H9 (cell line): ENCODE results near the gene CCL19. TPM values are rescaled to one million over a fixed set of nuclear protein-coding genes. Genes with fewer than 3 reads are reported as not detected.

Experiments used
- DNase-seq: peaks from one replicate; pipeline ENCODE4 v3.0.0-alpha.2; 2017
- H2AFZ ChIP-seq: one replicate; pipeline ENCODE4 v1.6.1; 2013; ENCODE audit warnings: mild to moderate bottlenecking, low read length, control low read depth, moderate library complexity
- H2AK5ac ChIP-seq: 2 replicates; pipeline ENCODE4 v1.6.1; 2013; ENCODE audit warnings: low read length, control low read depth, mixed read lengths; ENCODE audit not compliant: insufficient read length
- H2BK120ac ChIP-seq: one replicate; pipeline ENCODE4 v1.6.1; 2013; ENCODE audit warnings: low read depth, mild to moderate bottlenecking, low read length, control low read depth, inconsistent platforms; ENCODE audit not compliant: poor library complexity, severe bottlenecking
- H2BK12ac ChIP-seq: 2 replicates; pipeline ENCODE4 v1.6.1; 2013; ENCODE audit warnings: low read length, control low read depth, mixed read lengths, low read depth; ENCODE audit not compliant: insufficient read length
- H2BK15ac ChIP-seq: 2 replicates; pipeline ENCODE4 v1.6.1; 2013; ENCODE audit warnings: low read depth, low read length, control low read depth
- H2BK20ac ChIP-seq: one replicate; pipeline ENCODE4 v1.6.1; 2013; ENCODE audit warnings: low read depth, mild to moderate bottlenecking, low read length, control low read depth, inconsistent platforms; ENCODE audit not compliant: poor library complexity, severe bottlenecking
- H2BK5ac ChIP-seq: 2 replicates; pipeline ENCODE4 v1.6.1; 2013; ENCODE audit warnings: low read length, control low read depth, mixed read lengths; ENCODE audit not compliant: insufficient read length
- H3K14ac ChIP-seq: 2 replicates; pipeline ENCODE4 v1.6.1; 2013; ENCODE audit warnings: low read length, control low read depth; ENCODE audit not compliant: insufficient read depth
- H3K18ac ChIP-seq: 2 replicates; pipeline ENCODE4 v1.6.1; 2013; ENCODE audit warnings: low read depth, mild to moderate bottlenecking, mixed read lengths, low read length, control low read depth; ENCODE audit not compliant: insufficient read length
- H3K23ac ChIP-seq: 2 replicates; pipeline ENCODE4 v1.6.1; 2013; ENCODE audit warnings: low read length, control low read depth, mixed read lengths, low read depth; ENCODE audit not compliant: insufficient read length
- H3K23me2 ChIP-seq: 2 replicates; pipeline ENCODE4 v1.6.1; 2013; ENCODE audit warnings: low read depth, mild to moderate bottlenecking, mixed read lengths, low read length, control low read depth; ENCODE audit not compliant: insufficient read length, poor library complexity, severe bottlenecking
- H3K27ac ChIP-seq: 2 replicates; pipeline ENCODE4 v1.5.1; 2013; ENCODE audit warnings: low read length, control low read depth, mixed read lengths, low read depth; ENCODE audit not compliant: insufficient read length
- H3K27me3 ChIP-seq: 2 replicates; pipeline ENCODE4 v1.6.1; 2013; ENCODE audit warnings: low read length, control low read depth, inconsistent platforms; ENCODE audit not compliant: insufficient read depth
- H3K4ac ChIP-seq: 2 replicates; pipeline ENCODE4 v1.6.1; 2013; ENCODE audit warnings: low read depth, mild to moderate bottlenecking, control low read depth, inconsistent platforms, low read length, moderate library complexity
- H3K4me1 ChIP-seq: 2 replicates; pipeline ENCODE4 v1.6.1; 2013; ENCODE audit warnings: low read length, control low read depth, inconsistent platforms; ENCODE audit not compliant: insufficient read depth
- H3K4me2 ChIP-seq: 2 replicates; pipeline ENCODE4 v1.6.1; 2013; ENCODE audit warnings: low read length, control low read depth, mixed read lengths; ENCODE audit not compliant: insufficient read length, insufficient read depth
- H3K56ac ChIP-seq: 2 replicates; pipeline ENCODE4 v1.6.1; 2013; ENCODE audit warnings: low read depth, mild to moderate bottlenecking, mixed read lengths, low read length, control low read depth; ENCODE audit not compliant: insufficient read length
- H3K79me1 ChIP-seq: 2 replicates; pipeline ENCODE4 v1.6.1; 2013; ENCODE audit warnings: low read depth, mild to moderate bottlenecking, moderate library complexity, low read length, control low read depth, inconsistent platforms; ENCODE audit not compliant: insufficient read depth, poor library complexity, severe bottlenecking
- H3K79me2 ChIP-seq: 2 replicates; pipeline ENCODE4 v1.6.1; 2013; ENCODE audit warnings: low read length, control low read depth, inconsistent platforms; ENCODE audit not compliant: insufficient read depth
- H3K9ac ChIP-seq: 2 replicates; pipeline ENCODE4 v1.6.1; 2013; ENCODE audit warnings: low read length, control low read depth, mixed read lengths; ENCODE audit not compliant: insufficient read length; ENCODE audit errors: extremely low read depth
- H3K9me3 ChIP-seq: one replicate; pipeline ENCODE4 v1.6.1; 2013; ENCODE audit warnings: low read depth, low read length, inconsistent platforms; ENCODE audit not compliant: control insufficient read depth
- H3T11ph ChIP-seq: one replicate; pipeline ENCODE4 v1.6.1; 2013; ENCODE audit warnings: mild to moderate bottlenecking, low read length, control low read depth, inconsistent platforms
- H4K20me1 ChIP-seq: one replicate; pipeline ENCODE4 v1.6.1; 2013; ENCODE audit not compliant: control insufficient read depth, insufficient read length, insufficient read depth
- H4K5ac ChIP-seq: 2 replicates; pipeline ENCODE4 v1.6.1; 2013; ENCODE audit warnings: low read depth, mild to moderate bottlenecking, mixed read lengths, low read length, control low read depth; ENCODE audit not compliant: insufficient read length
- H4K8ac ChIP-seq: replicated peaks from 2 replicates; pipeline ENCODE4 v1.6.1; 2013; ENCODE audit warnings: low read length, control low read depth, mixed read lengths, low read depth; ENCODE audit not compliant: insufficient read length
- H4K91ac ChIP-seq: 2 replicates; pipeline ENCODE4 v1.6.1; 2013; ENCODE audit warnings: low read depth, mild to moderate bottlenecking, moderate library complexity, mixed read lengths, low read length, control low read depth; ENCODE audit not compliant: insufficient read length
- H3K27ac Mint-ChIP-seq, 3 experiments: 2 replicates in 2 of 3; 3 replicates in 1 of 3; pipeline ENCODE4 v1.8.0; 2020 to 2021; ENCODE audit warnings: mixed read lengths in 3 of 3, mild to moderate bottlenecking in 1 of 3, moderate library complexity in 1 of 3
- H3K27me3 Mint-ChIP-seq: 2 replicates; pipeline ENCODE4 v1.8.0; 2021; ENCODE audit warnings: low read depth, mild to moderate bottlenecking, moderate library complexity, mixed read lengths
- H3K36me3 Mint-ChIP-seq, 3 experiments: 2 replicates in 2 of 3; 3 replicates in 1 of 3; pipeline ENCODE4 v1.8.0; 2020 to 2021; ENCODE audit warnings: low read depth in 3 of 3, mixed read lengths in 3 of 3; ENCODE audit not compliant: insufficient read depth in 1 of 3
- H3K4me1 Mint-ChIP-seq, 2 experiments: 2 replicates each; pipeline ENCODE4 v1.8.0; 2020; ENCODE audit warnings: mixed read lengths in 2 of 2
- H3K4me3 Mint-ChIP-seq, 2 experiments: 2 replicates in 1 of 2; 3 replicates in 1 of 2; pipeline ENCODE4 v1.8.0; 2020 to 2021; ENCODE audit warnings: mild to moderate bottlenecking in 2 of 2, mixed read lengths in 2 of 2, moderate library complexity in 1 of 2
- H3K9me3 Mint-ChIP-seq, 2 experiments: 2 replicates in 1 of 2; 3 replicates in 1 of 2; pipeline ENCODE4 v1.8.0; 2020; ENCODE audit warnings: mild to moderate bottlenecking in 2 of 2, mixed read lengths in 2 of 2, moderate library complexity in 1 of 2
- whole genome bisulfite sequencing: extraction: QIAGEN DNeasy Blood & Tissue Kit; methylation state at CpG from one replicate; pipeline ENCODE4 v1.1.7; 2013; ENCODE audit warnings: missing lambda C conversion rate, low lambda C conversion rate, mixed read lengths; ENCODE audit not compliant: insufficient read length; ENCODE audit errors: extremely low coverage; 5-methylcytosine and 5-hydroxymethylcytosine counted together
- total RNA-seq: library from RNA; stranded (reverse); gene quantifications from 2 replicates; pipeline ENCODE4 v1.2.1, GENCODE V29; 2021
- TF ChIP-seq, protein P1 (sequence below): fragments of 200-600 bp; sonication (generic); conservative IDR thresholded peaks from 3 replicates; pipeline ENCODE4 v1.8.0; 2021; ENCODE audit warnings: antibody characterized with exemption, mild to moderate bottlenecking

CCL19 gene
- total RNA-seq, 1 experiment from 2014 or later: not detected

DNA sequence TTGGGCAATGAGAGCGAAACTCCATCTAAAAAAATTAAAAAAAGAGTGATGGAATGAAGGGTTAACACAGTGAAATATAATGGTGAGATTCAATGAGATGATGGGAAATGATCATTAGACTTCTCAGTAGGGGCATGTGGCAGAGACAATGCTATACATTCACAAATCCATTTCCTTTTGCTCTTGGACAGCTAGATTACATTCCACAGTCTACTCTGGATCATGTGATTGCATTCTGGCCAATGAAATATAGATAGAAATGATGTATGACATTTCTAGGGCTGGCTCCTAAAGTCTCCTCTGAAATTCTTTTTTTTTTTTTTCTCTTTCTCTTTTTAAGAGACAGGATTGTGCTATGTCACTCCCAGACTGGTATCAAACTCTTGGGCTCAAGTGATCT lies 48.4 kb downstream of the CCL19 start:
- Histone ChIP-seq H4K8ac (no peak overlapping the region), H3K27me3 (no peaks in the 10 kb centered on the region), H3K4me1 (peaks cover 13% of the 10 kb centered on the region; the same call in 1 of the 2 replicates), H3K56ac (no peak overlapping the region), H3K14ac (no peak overlapping the region), H3K4ac (no peak overlapping the region), H2AFZ (no peak overlapping the region), H2BK5ac (no peak overlapping the region), H2BK15ac (no peak overlapping the region), H3K27ac (no peak overlapping the region), H2AK5ac (no peak overlapping the region), H3K23me2 (peaks cover 13% of the 10 kb centered on the region), H3K4me2 (no peak overlapping the region), H4K20me1 (no peaks in the 10 kb centered on the region), H3K18ac (no peak overlapping the region), H3K9ac (no peak overlapping the region), H4K5ac (no peak overlapping the region), H3K23ac (no peak overlapping the region), H3K9me3 (no peaks in the 10 kb centered on the region), H3K79me1 (no peaks in the 10 kb centered on the region), H2BK12ac (no peak overlapping the region), H4K91ac (no peak overlapping the region), H2BK120ac (no peak overlapping the region), H3T11ph (no peak overlapping the region), H3K79me2 (peaks cover 2% of the 10 kb centered on the region; the same call in 1 of the 2 replicates), H2BK20ac (no peak overlapping the region)
- no CpG with 5 or more reads among the region's 1 CpG for whole genome bisulfite sequencing
- Mint-ChIP-seq H3K9me3 (no peaks in the 10 kb centered on the region), H3K27ac (no peak overlapping the region), H3K4me1 (peaks cover 31 to 40% of the 10 kb centered on the region in 2 experiments), H3K4me3 (no peak overlapping the region), H3K36me3 (peaks cover 1 to 5% (median 3%) of the 10 kb centered on the region in 3 experiments; a peak in 4 of 7 replicates), H3K27me3 (no peaks in the 10 kb centered on the region; the same call in 1 of the 2 replicates)
- no peak for DNase-seq
- TF ChIP-seq, protein P1, sequence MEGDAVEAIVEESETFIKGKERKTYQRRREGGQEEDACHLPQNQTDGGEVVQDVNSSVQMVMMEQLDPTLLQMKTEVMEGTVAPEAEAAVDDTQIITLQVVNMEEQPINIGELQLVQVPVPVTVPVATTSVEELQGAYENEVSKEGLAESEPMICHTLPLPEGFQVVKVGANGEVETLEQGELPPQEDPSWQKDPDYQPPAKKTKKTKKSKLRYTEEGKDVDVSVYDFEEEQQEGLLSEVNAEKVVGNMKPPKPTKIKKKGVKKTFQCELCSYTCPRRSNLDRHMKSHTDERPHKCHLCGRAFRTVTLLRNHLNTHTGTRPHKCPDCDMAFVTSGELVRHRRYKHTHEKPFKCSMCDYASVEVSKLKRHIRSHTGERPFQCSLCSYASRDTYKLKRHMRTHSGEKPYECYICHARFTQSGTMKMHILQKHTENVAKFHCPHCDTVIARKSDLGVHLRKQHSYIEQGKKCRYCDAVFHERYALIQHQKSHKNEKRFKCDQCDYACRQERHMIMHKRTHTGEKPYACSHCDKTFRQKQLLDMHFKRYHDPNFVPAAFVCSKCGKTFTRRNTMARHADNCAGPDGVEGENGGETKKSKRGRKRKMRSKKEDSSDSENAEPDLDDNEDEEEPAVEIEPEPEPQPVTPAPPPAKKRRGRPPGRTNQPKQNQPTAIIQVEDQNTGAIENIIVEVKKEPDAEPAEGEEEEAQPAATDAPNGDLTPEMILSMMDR: no peak

Other genes starting within 250 kb of the CCL19 start
- gene FAM219A, start 232.7 kb downstream of the CCL19 start, total RNA-seq: 16.7 and 17.5 TPM in 2 replicates
- gene DNAI1, start 232.5 kb downstream of the CCL19 start, total RNA-seq: 0.22 and 0.83 TPM in 2 replicates
- 11.3 and 14.5 TPM in 2 replicates for gene ENHO, start 168.3 kb downstream of the CCL19 start, total RNA-seq
- 0.55 and 1.3 TPM in 2 replicates for gene CNTFR, start 101.6 kb downstream of the CCL19 start, total RNA-seq
- gene RPP25L, start 79.2 kb downstream of the CCL19 start, total RNA-seq: 16.4 and 17.2 TPM in 2 replicates
- gene DCTN3, start 70.8 kb downstream of the CCL19 start, total RNA-seq: 35.2 and 40.0 TPM in 2 replicates
- gene ARID3C, start 62.2 kb downstream of the CCL19 start, total RNA-seq: not detected in 2 replicates
- gene SIGMAR1, start 53.5 kb downstream of the CCL19 start, total RNA-seq: 68.2 and 68.3 TPM in 2 replicates
- 39.2 and 41.5 TPM in 2 replicates for gene GALT, start 44.6 kb downstream of the CCL19 start, total RNA-seq
- 8.7 and 8.9 TPM in 2 replicates for gene IL11RA, start 39.1 kb downstream of the CCL19 start, total RNA-seq
- gene CCL27, start 28.6 kb downstream of the CCL19 start, total RNA-seq: 0.28 and 1.0 TPM in 2 replicates
- gene CCL21, start 18.9 kb upstream of the CCL19 start, total RNA-seq: not detected in 2 replicates